GM12891 (cell line): Measurements from ENCODE around the gene OR51B6.
"Not testable (repeated sequence)": the region's sequence is repeated elsewhere in the genome, so short reads cannot be mapped to it uniquely, and the experiment has no call there.

Experiments
- DNase-seq: peaks from one replicate; pipeline ENCODE4 v3.0.0; 2011; ENCODE audit warnings: low spot score; ENCODE audit not compliant: insufficient read length
- FAIRE-seq: peaks from 2 replicates; lab custom pipeline; 2011; peaks lifted over from hg19 to GRCh38; lab: Jason Lieb, UNC
- PAX5 ChIP-seq: IDR thresholded peaks from 2 replicates; pipeline ENCODE4 v1.6.1; 2011; ENCODE audit warnings: low read length, moderate library complexity, mild to moderate bottlenecking; ENCODE audit not compliant: insufficient read depth, severe bottlenecking
- POLR2A ChIP-seq: IDR thresholded peaks from 2 replicates; pipeline ENCODE4 v1.6.1; 2011; ENCODE audit warnings: low read depth, low read length, control low read depth
- POLR2AphosphoS5 ChIP-seq: IDR thresholded peaks from 2 replicates; pipeline ENCODE4 v1.6.1; 2011; ENCODE audit warnings: low read depth, low read length, control low read depth
- POU2F2 ChIP-seq: IDR thresholded peaks from 2 replicates; pipeline ENCODE4 v1.6.1; 2011; ENCODE audit warnings: low read depth, mild to moderate bottlenecking, control low read depth, low read length, moderate library complexity
- SPI1 ChIP-seq: IDR thresholded peaks from 2 replicates; pipeline ENCODE4 v1.6.1; 2011; ENCODE audit warnings: low read depth, low read length, control low read depth
- TAF1 ChIP-seq: IDR thresholded peaks from 2 replicates; pipeline ENCODE4 v1.6.1; 2011; ENCODE audit warnings: low read depth, low read length, control low read depth

Gene OR51B6

DNA sequence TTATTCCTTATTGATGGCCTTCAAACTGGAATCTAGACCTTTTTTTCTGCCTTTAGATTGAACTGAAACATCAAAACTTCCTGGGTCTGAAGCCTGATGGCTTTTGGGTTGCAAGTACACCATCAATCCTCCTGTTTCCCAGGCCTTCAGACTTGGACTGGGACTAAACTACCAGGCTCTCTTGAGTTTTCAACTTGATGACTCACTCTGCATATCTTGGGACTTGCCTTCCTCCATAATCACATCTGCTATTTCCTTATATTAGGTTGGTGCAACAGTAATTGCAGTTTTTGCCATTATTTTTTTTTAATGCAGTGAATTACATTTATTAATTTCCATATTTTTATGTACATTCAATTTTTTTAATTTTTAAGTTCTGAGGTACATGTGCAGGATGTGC, 15.0 kb upstream of the OR51B6 start:
- TF ChIP-seq POLR2A: no peak
- TF ChIP-seq PAX5: no peak
- no peak for TF ChIP-seq TAF1
- FAIRE-seq (no peak), DNase-seq (no peak)

DNA sequence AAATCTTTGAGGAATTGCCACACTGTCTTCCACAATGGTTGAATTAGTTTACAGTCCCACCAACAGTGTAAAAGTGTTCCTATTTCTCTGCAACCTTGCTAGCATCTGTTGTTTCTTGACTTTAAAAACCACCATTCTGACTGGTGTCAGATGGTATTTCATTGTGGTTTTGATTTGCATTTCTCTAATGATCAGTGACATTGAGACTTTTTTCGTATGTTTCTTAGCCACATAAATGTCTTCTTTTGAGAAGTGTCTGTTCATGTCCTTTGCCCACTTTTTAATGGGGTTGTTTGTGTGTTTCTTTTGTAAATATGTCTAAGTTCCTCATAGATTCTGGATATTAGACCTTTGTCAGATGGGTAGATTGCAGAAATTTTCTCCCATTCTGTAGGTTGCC, 14.1 kb upstream of the OR51B6 start:
- not testable (repeated sequence) for FAIRE-seq, DNase-seq

DNA sequence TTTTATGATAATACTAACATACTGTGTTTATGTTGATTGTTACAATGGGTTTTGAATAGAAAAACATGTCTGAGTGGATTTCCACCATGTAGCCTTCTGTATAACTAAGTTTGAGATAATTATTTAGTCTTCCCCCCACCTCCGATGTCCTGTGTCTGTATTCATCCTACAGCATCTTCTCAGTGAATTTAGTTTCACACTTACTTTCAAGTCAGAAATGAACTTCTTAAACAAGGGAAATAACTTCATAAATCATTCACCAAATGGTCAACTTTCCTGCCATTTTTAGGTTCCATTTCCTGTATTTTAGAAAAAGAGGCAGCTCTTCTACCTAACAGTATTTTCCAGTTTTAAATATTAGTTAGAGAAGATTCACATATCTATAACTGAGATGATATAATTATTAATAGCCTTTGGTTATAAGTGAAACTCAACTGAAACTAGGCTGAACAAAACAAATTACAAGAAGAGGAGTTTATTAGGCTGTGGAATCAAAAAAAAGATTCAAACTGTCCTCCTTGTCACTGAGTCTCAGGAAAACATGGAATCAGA, 11.5 kb upstream of the OR51B6 start:
- TF ChIP-seq POU2F2: no peak
- TF ChIP-seq POLR2AphosphoS5: no peak
- no peak for TF ChIP-seq SPI1
- TF ChIP-seq POLR2A: no peak
- no peak for TF ChIP-seq PAX5
- TF ChIP-seq TAF1: no peak
- DNase-seq (no peak), FAIRE-seq (no peak)

DNA sequence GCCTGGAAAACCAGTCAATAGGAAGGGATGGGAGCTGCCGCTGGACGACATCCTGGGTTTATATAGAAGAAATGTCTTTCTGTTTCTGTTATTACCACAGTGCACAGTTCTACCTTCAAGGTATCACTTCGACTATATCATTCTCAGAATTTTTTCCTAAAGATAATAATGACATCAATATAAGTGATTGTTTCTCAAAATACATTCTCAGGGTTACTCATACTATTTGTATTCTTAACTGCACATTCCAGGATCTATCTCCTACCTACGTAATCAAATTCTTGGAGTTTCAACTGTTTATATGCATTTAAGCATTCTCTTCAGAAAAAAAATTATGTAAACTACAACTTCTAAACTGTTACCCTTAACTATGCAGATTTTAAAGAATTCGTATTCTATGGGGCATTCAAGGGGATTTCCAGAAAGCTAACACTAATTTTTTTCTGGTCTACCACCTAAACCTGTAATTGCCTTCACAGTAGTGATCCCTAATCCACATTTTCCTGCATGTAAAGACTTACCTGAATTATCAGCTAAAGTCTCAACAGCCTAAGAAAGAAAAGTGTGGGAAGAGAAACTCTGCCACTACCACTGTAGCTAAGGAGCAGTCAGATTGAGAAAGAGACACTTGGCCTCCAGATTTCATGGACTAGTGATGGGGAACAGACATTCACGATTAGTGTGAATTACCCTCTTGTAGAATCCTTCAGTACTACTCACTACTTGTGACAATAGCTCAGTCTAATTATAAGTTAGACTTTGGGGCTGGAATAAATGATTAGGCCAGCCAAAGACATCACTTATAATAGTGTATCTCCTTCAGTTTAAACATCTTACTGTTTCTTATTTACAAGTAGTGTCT, 7.6 kb upstream of the OR51B6 start, which contains the start of gene OR51B5:
TSS of gene OR51B5 (minus strand) at position 51 of the 862 bp plus-strand sequence. CDS start at position 51, 0 bp downstream.
- TF ChIP-seq SPI1 (no peak), TAF1 (no peak), POLR2AphosphoS5 (no peak), POU2F2 (no peak), PAX5 (no peak), POLR2A (no peak)
- FAIRE-seq (no peak), DNase-seq (no peak)

DNA sequence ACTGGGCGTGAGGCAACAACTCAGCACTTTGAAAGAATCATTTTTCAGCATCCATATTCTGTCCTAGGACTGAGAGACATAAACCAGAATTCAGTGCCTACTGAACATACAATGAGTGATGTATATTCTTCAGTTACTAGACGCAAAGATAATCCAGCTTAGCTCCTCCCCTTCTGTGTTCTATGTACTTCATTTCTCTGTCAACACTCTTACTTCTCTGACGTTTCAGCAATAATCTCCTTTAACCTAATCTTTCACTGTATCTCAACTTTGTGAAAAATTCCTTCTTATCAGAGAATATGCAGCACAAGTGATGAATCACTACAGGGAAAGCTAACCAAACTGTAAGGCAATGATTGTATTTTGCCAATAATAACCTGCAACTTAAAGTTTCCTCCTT, 5.5 kb upstream of the OR51B6 start:
- FAIRE-seq (no peak), DNase-seq (no peak)
- TF ChIP-seq PAX5 (no peak), SPI1 (no peak), POU2F2 (no peak), POLR2AphosphoS5 (no peak), TAF1 (no peak), POLR2A (no peak)

DNA sequence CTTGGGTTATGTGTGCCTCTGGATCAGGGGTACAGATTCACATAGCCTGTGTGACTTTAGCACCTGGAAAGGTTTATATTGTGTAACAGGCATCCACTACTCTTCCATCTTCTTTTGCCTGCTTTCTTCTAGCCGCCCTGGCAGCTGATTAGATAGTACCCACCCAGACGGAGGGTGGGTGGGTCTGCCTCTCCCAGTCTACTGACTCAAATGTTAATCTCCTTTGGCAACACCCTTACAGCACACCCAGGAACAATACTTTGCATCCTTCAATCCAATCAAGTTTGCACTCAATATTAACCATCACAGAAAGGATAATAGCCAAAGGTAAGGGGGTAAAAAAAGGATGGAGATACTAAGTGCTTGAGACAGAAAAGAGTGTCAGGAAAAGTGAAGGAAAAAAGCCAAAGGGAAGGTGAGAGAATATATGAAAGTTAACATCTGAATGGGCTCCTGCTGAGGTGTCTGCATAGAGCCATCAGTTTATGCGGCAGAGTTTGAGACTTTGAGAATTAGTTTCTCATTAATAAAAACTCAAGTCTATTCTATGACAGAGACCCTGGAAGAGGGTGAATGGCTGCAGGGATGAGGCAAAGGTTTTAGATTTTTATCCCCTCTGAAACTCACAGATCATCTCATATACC, 2.6 kb upstream of the OR51B6 start:
- DNase-seq (no peak), FAIRE-seq (no peak)
- TF ChIP-seq POU2F2: no peak
- TF ChIP-seq SPI1: no peak
- no peak for TF ChIP-seq TAF1
- no peak for TF ChIP-seq POLR2AphosphoS5
- no peak for TF ChIP-seq POLR2A
- no peak for TF ChIP-seq PAX5

DNA sequence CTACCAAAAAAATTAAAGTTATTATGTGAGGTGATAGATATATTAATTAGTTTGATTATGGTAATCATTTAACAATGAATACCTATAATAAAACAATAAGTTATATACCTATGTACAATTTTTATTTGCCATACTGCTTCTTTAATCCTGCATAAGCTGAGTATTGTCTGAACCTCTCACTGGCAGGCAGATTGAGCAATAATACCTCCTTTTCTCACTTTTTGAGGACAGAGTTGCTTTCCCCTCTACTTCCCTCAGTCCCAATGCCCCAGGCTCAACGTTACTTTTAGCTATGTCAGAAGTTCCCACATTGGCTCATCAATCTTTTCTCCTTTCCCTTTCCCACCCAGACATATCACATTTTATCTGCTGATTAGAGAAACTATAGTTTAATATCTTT, 1.8 kb upstream of the OR51B6 start:
- FAIRE-seq (no peak), DNase-seq (no peak)
- TF ChIP-seq POU2F2: no peak
- no peak for TF ChIP-seq SPI1
- no peak for TF ChIP-seq POLR2A
- no peak for TF ChIP-seq TAF1
- no peak for TF ChIP-seq PAX5

DNA sequence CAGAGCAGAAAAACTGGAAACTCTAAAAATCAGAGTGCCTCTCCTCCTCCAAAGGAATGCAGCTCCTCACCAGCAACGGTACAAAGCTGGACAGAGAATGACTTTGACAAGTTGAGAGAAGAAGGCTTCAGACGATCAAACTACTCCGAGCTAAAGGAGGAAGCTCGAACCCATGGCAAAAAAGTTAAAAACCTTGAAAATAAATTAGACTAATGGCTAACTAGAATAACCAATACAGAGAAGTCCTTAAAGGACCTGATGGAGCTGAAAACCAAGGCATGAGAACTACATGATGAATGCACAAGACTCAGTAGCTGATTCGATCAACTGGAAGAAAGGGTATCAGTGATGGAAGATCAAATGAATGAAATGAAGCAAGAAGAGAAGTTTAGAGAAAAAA, 4.7 kb downstream of the OR51B6 start:
- FAIRE-seq, DNase-seq: not testable (repeated sequence)

DNA sequence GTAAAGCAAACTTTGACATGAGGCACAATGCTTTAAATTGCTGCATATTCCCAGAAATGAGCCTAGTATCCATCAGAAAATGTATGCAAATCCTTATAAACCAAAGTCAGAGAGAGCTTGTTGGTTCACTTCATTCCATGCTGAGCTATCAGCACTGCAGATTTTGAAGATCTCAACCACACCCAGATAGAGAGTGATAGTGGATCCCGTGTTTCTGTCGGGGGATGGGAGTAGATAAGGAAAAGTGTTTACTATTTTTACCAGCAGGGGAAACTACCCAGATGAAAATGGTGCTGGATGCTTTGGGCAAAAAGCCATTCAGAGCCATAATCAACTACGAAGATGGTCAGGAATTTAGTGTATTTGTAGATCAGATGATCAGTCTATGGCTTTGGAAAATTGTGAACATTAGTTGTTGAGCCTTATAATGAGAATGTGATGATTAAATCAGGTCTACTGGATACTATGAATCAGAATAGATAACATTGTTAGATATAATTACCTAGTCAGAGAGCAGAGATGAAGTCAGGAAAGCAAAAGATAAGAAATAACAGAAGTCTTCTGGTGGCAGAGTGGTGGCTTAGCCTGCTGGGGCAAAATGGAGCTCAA, 10.8 kb downstream of the OR51B6 start:
- FAIRE-seq (no peak), DNase-seq (no peak)

DNA sequence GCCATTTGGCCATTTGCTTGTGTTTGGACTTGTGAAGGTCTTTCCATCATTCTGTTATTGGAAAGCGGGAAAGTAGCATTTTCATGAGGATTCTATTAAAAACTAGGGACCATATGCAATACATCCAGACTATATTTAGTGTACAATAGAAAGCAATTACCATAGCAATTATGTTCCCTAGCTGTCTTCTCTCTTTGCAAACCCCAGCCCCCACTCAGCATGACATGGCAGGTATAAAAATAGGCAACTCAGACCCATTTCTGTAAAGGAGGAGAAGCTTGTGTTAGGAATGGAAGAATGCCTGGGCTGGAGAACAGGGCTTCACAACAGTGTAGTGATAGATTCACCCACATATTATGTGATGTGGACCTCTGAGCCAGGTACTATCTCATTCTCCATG, 12.4 kb downstream of the OR51B6 start:
- no peak for DNase-seq
- no peak for FAIRE-seq
- TF ChIP-seq POLR2AphosphoS5 (no peak), PAX5 (no peak), SPI1 (no peak), POU2F2 (no peak), POLR2A (no peak), TAF1 (no peak)

More for the DNA sequence above, 10.8 kb downstream of the OR51B6 start:
- no peak for TF ChIP-seq POU2F2
- no peak for TF ChIP-seq SPI1
- TF ChIP-seq POLR2A: no peak
- no peak for TF ChIP-seq TAF1
- no peak for TF ChIP-seq PAX5
- TF ChIP-seq POLR2AphosphoS5: no peak
